K562 (cell line): ENCODE measurements around the gene SDK1.

Source experiments
- CCAR2 ChIP-seq: fragments of 200-400 bp; formaldehyde crosslinking; IDR thresholded peaks from 2 replicates; pipeline ENCODE4 v1.6.1; 2017; ENCODE audit warnings: mild to moderate bottlenecking, low read depth, low read length
- CTCF ChIP-seq, 3 experiments: IDR thresholded peaks in 2 of 3; conservative IDR thresholded peaks in 1 of 3; 2 replicates each; pipeline ENCODE4 v1.5.1; 2011 to 2012; ENCODE audit warnings: low read length in 3 of 3, mild to moderate bottlenecking in 3 of 3, control low read depth in 2 of 3, improper control_type of control experiment in 1 of 3, inconsistent platforms in 1 of 3, low read depth in 1 of 3, mixed read lengths in 1 of 3, moderate library complexity in 1 of 3; ENCODE audit not compliant: insufficient read depth in 2 of 3
- ELK1 ChIP-seq: sonication (generic); formaldehyde crosslinking; IDR thresholded peaks from 2 replicates; pipeline ENCODE4 v1.8.1; 2022; ENCODE audit warnings: missing genetic modification reagents
- KLF13 ChIP-seq: fragments of 450-650 bp; IDR thresholded peaks from 2 replicates; pipeline ENCODE4 v1.6.1; 2016; ENCODE audit warnings: missing genetic modification characterization, low read depth, mild to moderate bottlenecking, missing compliant biosample characterization, moderate library complexity, borderline replicate concordance
- KLF16 ChIP-seq: IDR thresholded peaks from 2 replicates; pipeline ENCODE4 v1.6.1; 2016; ENCODE audit warnings: antibody characterized with exemption
- LEF1 ChIP-seq: fragments of 450-650 bp; IDR thresholded peaks from 2 replicates; pipeline ENCODE4 v1.6.1; 2016; ENCODE audit warnings: mild to moderate bottlenecking
- NR2C2 ChIP-seq, 2 experiments: fragments of 200-800 bp in 1 of 2; sonication (Bioruptor generic) in 1 of 2; sonication (generic) in 1 of 2; formaldehyde crosslinking in 1 of 2; IDR thresholded peaks; 2 replicates each; pipeline versions ENCODE4 v1.6.1 to v1.8.0; 2016 to 2022; ENCODE audit warnings: mild to moderate bottlenecking in 1 of 2, missing compliant biosample characterization in 1 of 2, missing genetic modification characterization in 1 of 2, missing genetic modification reagents in 1 of 2
- PHF20 ChIP-seq: fragments of 450-650 bp; IDR thresholded peaks from 2 replicates; pipeline ENCODE4 v1.6.1; 2018; ENCODE audit not compliant: partially characterized antibody
- RB1 ChIP-seq: fragments of 450-650 bp; IDR thresholded peaks from 2 replicates; pipeline ENCODE4 v1.6.1; 2017; ENCODE audit warnings: low read depth, mild to moderate bottlenecking
- YY1 ChIP-seq, 3 experiments: IDR thresholded peaks; 2 replicates each; pipeline ENCODE4 v1.6.1; 2011; ENCODE audit warnings: low read length in 2 of 3, mild to moderate bottlenecking in 2 of 3, moderate library complexity in 2 of 3, borderline replicate concordance in 1 of 3, control low read depth in 1 of 3, low read depth in 1 of 3; ENCODE audit not compliant: insufficient read depth in 3 of 3, insufficient replicate concordance in 2 of 3, control insufficient read depth in 1 of 3, insufficient read length in 1 of 3; ENCODE audit errors: extremely low read depth in 1 of 3
- ZFPM2 ChIP-seq: fragments of 250-450 bp; sonication (Bioruptor Pico); IDR thresholded peaks from 2 replicates; pipeline ENCODE4 v1.5.1; 2022; ENCODE audit warnings: mild to moderate bottlenecking
- ZNF584 ChIP-seq: fragments of 200-800 bp; sonication (Bioruptor generic); IDR thresholded peaks from 2 replicates; pipeline ENCODE4 v1.6.1; 2016; ENCODE audit warnings: low read depth, mild to moderate bottlenecking, missing genetic modification characterization, missing compliant biosample characterization
- ZSCAN29 ChIP-seq: fragments of 450-650 bp; IDR thresholded peaks from 2 replicates; pipeline ENCODE4 v1.6.1; 2017
- ZSCAN32 ChIP-seq: fragments of 450-650 bp; formaldehyde crosslinking; IDR thresholded peaks from 2 replicates; pipeline ENCODE4 v1.4.0; 2020; ENCODE audit warnings: mild to moderate bottlenecking, moderate library complexity

DNA sequence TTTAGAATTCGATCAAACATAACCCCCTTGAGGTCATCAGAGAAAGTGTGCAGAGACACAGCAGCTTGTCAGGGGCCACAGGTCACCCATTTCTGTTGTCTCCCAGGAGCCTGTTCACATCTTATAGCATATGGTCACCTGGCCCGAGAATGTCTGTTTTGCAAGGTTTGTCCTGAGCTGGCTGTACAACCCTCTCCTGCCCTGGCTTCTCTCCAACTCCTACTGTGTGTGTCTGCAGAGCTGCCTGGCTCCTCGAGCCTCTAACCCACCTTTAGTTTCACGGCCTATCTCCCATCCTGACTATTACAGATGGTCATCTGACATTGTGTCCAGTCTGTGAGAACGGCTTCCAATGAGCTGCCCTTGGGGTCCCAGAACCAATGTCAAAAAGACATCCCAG lies 683.4 kb downstream of the SDK1 start:
- TF ChIP-seq CCAR2: no peak
- TF ChIP-seq RB1: no peak
- no peak for TF ChIP-seq PHF20
- no peak for TF ChIP-seq CTCF (IDR thresholded peaks at IDR 0.05 in 2 of 3, conservative IDR thresholded peaks at IDR 0.05 in 1 of 3; ENCODE audit: insufficient read depth in 2 of 3, low read depth in 1 of 3, low read length in 3 of 3)
- no peak for TF ChIP-seq KLF13
- no peak for TF ChIP-seq ZNF584
- TF ChIP-seq LEF1: no peak
- TF ChIP-seq ZFPM2: no peak
- no peak for TF ChIP-seq ELK1 (CRISPR knock-in tag)
- TF ChIP-seq ZSCAN29: no peak
- no peak for TF ChIP-seq NR2C2 (CRISPR knock-in tag; IDR thresholded peaks at IDR 0.05)
- TF ChIP-seq NR2C2 (tag; IDR thresholded peaks at IDR 0.05): no peak
- TF ChIP-seq KLF16: no peak
- no peak for TF ChIP-seq YY1 (IDR thresholded peaks at IDR 0.05; ENCODE audit: borderline replicate concordance in 1 of 3, control insufficient read depth in 1 of 3, extremely low read depth in 1 of 3, insufficient read depth in 3 of 3, insufficient read length in 1 of 3, insufficient replicate concordance in 2 of 3, low read depth in 1 of 3, low read length in 2 of 3)
- TF ChIP-seq ZSCAN32 (CRISPR knock-in tag): no peak
